ENCODE data around the gene CARD14. TPM values are rescaled to one million over a fixed set of nuclear protein-coding genes. Genes with fewer than 3 reads are reported as not detected.

The CARD14 gene
- polyA plus RNA-seq, 1 donor (not counting 4 experiments of a cell fraction or from before 2014, with no cell fraction given), result 0.49 TPM

DNA sequence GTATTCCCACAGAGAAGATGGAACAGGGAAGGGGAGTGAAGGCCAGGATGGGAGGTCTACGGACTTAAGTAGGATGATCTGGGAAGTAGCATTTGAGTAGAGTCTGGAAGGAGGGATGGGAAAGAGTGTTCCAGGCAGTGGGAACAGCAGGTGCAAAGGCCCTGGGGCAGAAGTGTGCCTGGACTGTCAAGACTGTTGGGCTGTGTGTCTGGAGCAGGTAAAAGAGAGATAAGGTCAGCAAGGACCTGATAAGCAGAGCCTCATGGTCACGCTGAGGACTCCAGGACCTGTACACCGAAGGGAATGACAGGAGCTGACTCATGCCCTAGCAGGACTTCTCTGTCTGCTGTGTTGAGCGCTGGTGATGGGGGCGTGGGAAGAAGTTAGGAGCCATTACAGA, 723 bp upstream of the CARD14 start:
- DNase-seq (ENCODE audit: low read depth, low spot score) (no peak), FAIRE-seq (no peak)
- Histone ChIP-seq H3K4me2 (ENCODE audit: control insufficient read depth, extremely low read depth, insufficient read depth, low read depth, low read length) (no peak overlapping the region), H2AFZ (ENCODE audit: control insufficient read depth, low read length) (no peak overlapping the region), H3K4me1 (ENCODE audit: control insufficient read depth, extremely low read depth, insufficient read depth, low read length) (peaks cover 9% of the 10 kb centered on the region), H4K20me1 (ENCODE audit: control insufficient read depth, extremely low read depth, insufficient read depth, low read length) (no peaks in the 10 kb centered on the region), H3K79me2 (ENCODE audit: control insufficient read depth, insufficient read depth, low read length) (no peaks in the 10 kb centered on the region), H3K27me3 (ENCODE audit: control insufficient read depth, extremely low read depth, insufficient read depth, low read length) (peaks cover 6% of the 10 kb centered on the region), H3K36me3 (ENCODE audit: control insufficient read depth in 2 of 2, extremely low read depth in 1 of 2, insufficient read depth in 2 of 2, low read length in 2 of 2) (no peaks in the 10 kb centered on the region), H3K9me1 (ENCODE audit: control insufficient read depth, extremely low read depth, insufficient read depth, low read length) (no peaks in the 10 kb centered on the region), H3K9ac (ENCODE audit: control insufficient read depth, extremely low read depth, insufficient read depth, low read length) (no peak overlapping the region), H3K27ac (ENCODE audit: control insufficient read depth, insufficient read depth, low read length) (no peak overlapping the region), H3K4me3 (ENCODE audit: control insufficient read depth in 2 of 3, extremely low read depth in 1 of 3, insufficient read depth in 2 of 3, low read depth in 1 of 3, low read length in 3 of 3) (no peak overlapping the region), H3K9me3 (ENCODE audit: control insufficient read depth, low read depth, low read length) (no peaks in the 10 kb centered on the region)
- no peak for TF ChIP-seq EZH2 (IDR thresholded peaks at IDR 0.05; ENCODE audit: low read length)
- TF ChIP-seq, protein P1, sequence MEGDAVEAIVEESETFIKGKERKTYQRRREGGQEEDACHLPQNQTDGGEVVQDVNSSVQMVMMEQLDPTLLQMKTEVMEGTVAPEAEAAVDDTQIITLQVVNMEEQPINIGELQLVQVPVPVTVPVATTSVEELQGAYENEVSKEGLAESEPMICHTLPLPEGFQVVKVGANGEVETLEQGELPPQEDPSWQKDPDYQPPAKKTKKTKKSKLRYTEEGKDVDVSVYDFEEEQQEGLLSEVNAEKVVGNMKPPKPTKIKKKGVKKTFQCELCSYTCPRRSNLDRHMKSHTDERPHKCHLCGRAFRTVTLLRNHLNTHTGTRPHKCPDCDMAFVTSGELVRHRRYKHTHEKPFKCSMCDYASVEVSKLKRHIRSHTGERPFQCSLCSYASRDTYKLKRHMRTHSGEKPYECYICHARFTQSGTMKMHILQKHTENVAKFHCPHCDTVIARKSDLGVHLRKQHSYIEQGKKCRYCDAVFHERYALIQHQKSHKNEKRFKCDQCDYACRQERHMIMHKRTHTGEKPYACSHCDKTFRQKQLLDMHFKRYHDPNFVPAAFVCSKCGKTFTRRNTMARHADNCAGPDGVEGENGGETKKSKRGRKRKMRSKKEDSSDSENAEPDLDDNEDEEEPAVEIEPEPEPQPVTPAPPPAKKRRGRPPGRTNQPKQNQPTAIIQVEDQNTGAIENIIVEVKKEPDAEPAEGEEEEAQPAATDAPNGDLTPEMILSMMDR (optimal IDR thresholded peaks at IDR 0.05 in 1 of 3, IDR thresholded peaks at IDR 0.05 in 1 of 3, conservative IDR thresholded peaks at IDR 0.05 in 1 of 3; ENCODE audit: extremely low read depth in 1 of 3, insufficient read depth in 2 of 3, low read length in 3 of 3), result no peak
- dilution Hi-C loops (cut with MboI; ENCODE audit: extremely low pct_ligation_motif_present, low sequenced_read_pairs), result no loop called here

DNA sequence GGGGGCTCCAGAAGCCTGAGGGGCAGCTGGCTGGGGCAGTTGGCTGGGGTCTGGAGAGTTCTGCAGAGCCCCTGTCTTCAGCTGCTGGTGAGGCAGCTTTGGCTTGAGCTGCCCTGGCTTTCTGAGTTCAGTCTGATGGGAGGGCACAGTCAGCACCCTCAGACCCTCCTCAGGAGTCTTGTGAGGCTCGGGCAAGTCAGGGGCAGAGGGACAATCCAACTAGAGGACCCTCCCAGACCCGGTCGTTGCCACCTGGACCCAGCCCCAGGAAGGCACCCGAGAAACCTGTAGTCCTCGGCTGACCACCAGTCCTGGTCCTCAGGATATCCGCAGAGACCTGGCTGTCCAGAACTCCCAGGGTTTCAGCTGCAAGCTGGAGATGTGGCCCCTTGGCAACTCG, 1.9 kb downstream of the CARD14 start:
- Histone ChIP-seq H4K20me1 (ENCODE audit: control insufficient read depth, extremely low read depth, insufficient read depth, low read length) (no peaks in the 10 kb centered on the region), H3K9me1 (ENCODE audit: control insufficient read depth, extremely low read depth, insufficient read depth, low read length) (no peaks in the 10 kb centered on the region), H3K27me3 (ENCODE audit: control insufficient read depth, extremely low read depth, insufficient read depth, low read length) (peaks cover 6% of the 10 kb centered on the region), H3K4me3 (ENCODE audit: control insufficient read depth in 2 of 3, extremely low read depth in 1 of 3, insufficient read depth in 2 of 3, low read depth in 1 of 3, low read length in 3 of 3) (no peak overlapping the region), H3K4me2 (ENCODE audit: control insufficient read depth, extremely low read depth, insufficient read depth, low read depth, low read length) (no peak overlapping the region), H3K79me2 (ENCODE audit: control insufficient read depth, insufficient read depth, low read length) (no peaks in the 10 kb centered on the region), H3K9ac (ENCODE audit: control insufficient read depth, extremely low read depth, insufficient read depth, low read length) (no peak overlapping the region), H3K27ac (ENCODE audit: control insufficient read depth, insufficient read depth, low read length) (no peak overlapping the region), H3K9me3 (ENCODE audit: control insufficient read depth, low read depth, low read length) (no peaks in the 10 kb centered on the region), H2AFZ (ENCODE audit: control insufficient read depth, low read length) (no peak overlapping the region), H3K36me3 (ENCODE audit: control insufficient read depth in 2 of 2, extremely low read depth in 1 of 2, insufficient read depth in 2 of 2, low read length in 2 of 2) (no peaks in the 10 kb centered on the region), H3K4me1 (ENCODE audit: control insufficient read depth, extremely low read depth, insufficient read depth, low read length) (peaks cover 14% of the 10 kb centered on the region)
- dilution Hi-C loops (cut with MboI; ENCODE audit: extremely low pct_ligation_motif_present, low sequenced_read_pairs), result no loop called here
- DNase-seq (ENCODE audit: low read depth, low spot score) (no peak), FAIRE-seq (no peak)
- no peak for TF ChIP-seq EZH2 (IDR thresholded peaks at IDR 0.05; ENCODE audit: low read length)
- TF ChIP-seq, protein P1 (optimal IDR thresholded peaks at IDR 0.05 in 1 of 3, IDR thresholded peaks at IDR 0.05 in 1 of 3, conservative IDR thresholded peaks at IDR 0.05 in 1 of 3; ENCODE audit: extremely low read depth in 1 of 3, insufficient read depth in 2 of 3, low read length in 3 of 3), result no peak

Data from keratinocyte (primary cell).